Keratinocyte (primary cell): ENCODE data around the gene MAT1A. TPM values are rescaled to one million over a fixed set of nuclear protein-coding genes. Genes with fewer than 3 reads are reported as not detected.

Experiments used
- DNase-seq: peaks from one replicate; pipeline ENCODE4 v3.0.0-alpha.2; 2011; ENCODE audit warnings: low read depth, missing footprints, low spot score
- FAIRE-seq: peaks from 2 replicates; lab custom pipeline; 2011; peaks lifted over from hg19 to GRCh38; lab: Jason Lieb, UNC
- H2AFZ ChIP-seq: 2 replicates; pipeline ENCODE4 v1.6.0; 2012; ENCODE audit warnings: low read length, control low read depth, inconsistent platforms; ENCODE audit not compliant: control insufficient read depth
- H3K27ac ChIP-seq: 2 replicates; pipeline ENCODE4 v1.5.1; 2011; ENCODE audit warnings: low read length; ENCODE audit not compliant: control insufficient read depth, insufficient read depth
- H3K27me3 ChIP-seq: 3 replicates; pipeline ENCODE4 v1.6.0; 2011; ENCODE audit warnings: low read length; ENCODE audit not compliant: control insufficient read depth, insufficient read depth; ENCODE audit errors: extremely low read depth
- H3K36me3 ChIP-seq, 2 experiments: 2 replicates in 1 of 2; 3 replicates in 1 of 2; pipeline ENCODE4 v1.5.1; 2011; ENCODE audit warnings: low read length in 2 of 2, mild to moderate bottlenecking in 1 of 2; ENCODE audit not compliant: control insufficient read depth in 2 of 2, insufficient read depth in 2 of 2; ENCODE audit errors: extremely low read depth in 1 of 2
- H3K4me1 ChIP-seq: 3 replicates; pipeline ENCODE4 v1.5.1; 2011; ENCODE audit warnings: low read length; ENCODE audit not compliant: control insufficient read depth, insufficient read depth; ENCODE audit errors: extremely low read depth
- H3K4me2 ChIP-seq: 3 replicates; pipeline ENCODE4 v1.6.0; 2011; ENCODE audit warnings: low read depth, low read length; ENCODE audit not compliant: control insufficient read depth, insufficient read depth; ENCODE audit errors: extremely low read depth
- H3K4me3 ChIP-seq, 3 experiments: fragments of 200-600 bp in 1 of 3; sonication (generic) in 1 of 3; 2 replicates in 2 of 3; 3 replicates in 1 of 3; pipeline ENCODE4 v1.5.1; 2011 to 2016; ENCODE audit warnings: low read length in 3 of 3, mild to moderate bottlenecking in 3 of 3, control low read depth in 2 of 3, inconsistent platforms in 1 of 3, low read depth in 1 of 3, mixed read lengths in 1 of 3, mixed run types in 1 of 3, moderate library complexity in 1 of 3; ENCODE audit not compliant: control insufficient read depth in 2 of 3, insufficient read depth in 2 of 3; ENCODE audit errors: extremely low read depth in 1 of 3
- H3K79me2 ChIP-seq: 2 replicates; pipeline ENCODE4 v1.6.0; 2012; ENCODE audit warnings: low read length; ENCODE audit not compliant: control insufficient read depth, insufficient read depth
- H3K9ac ChIP-seq: 3 replicates; pipeline ENCODE4 v1.6.0; 2011; ENCODE audit warnings: low read length; ENCODE audit not compliant: control insufficient read depth, insufficient read depth; ENCODE audit errors: extremely low read depth
- H3K9me1 ChIP-seq: 3 replicates; pipeline ENCODE4 v1.6.0; 2011; ENCODE audit warnings: low read length; ENCODE audit not compliant: control insufficient read depth, insufficient read depth; ENCODE audit errors: extremely low read depth
- H3K9me3 ChIP-seq: 2 replicates; pipeline ENCODE4 v1.5.1; 2012; ENCODE audit warnings: low read depth, low read length; ENCODE audit not compliant: control insufficient read depth
- H4K20me1 ChIP-seq: 3 replicates; pipeline ENCODE4 v1.6.0; 2011; ENCODE audit warnings: low read length; ENCODE audit not compliant: control insufficient read depth, insufficient read depth; ENCODE audit errors: extremely low read depth
- EZH2 ChIP-seq: IDR thresholded peaks from one replicate; pipeline ENCODE4 v1.6.1; 2012; ENCODE audit warnings: inconsistent platforms, mild to moderate bottlenecking, low read length, moderate library complexity
- dilution Hi-C: fragments of 300-500 bp; cut with MboI; formaldehyde crosslinking; loops from one replicate; pipeline ENCODE4 v1.7.0; 2020; ENCODE audit warnings: low sequenced_read_pairs; ENCODE audit not compliant: extremely low pct_ligation_motif_present
- polyA plus RNA-seq, 5 experiments: library from polyadenylated mRNA; depleted of rRNA in 3 of 5; stranded (reverse) in 3 of 5; stranded (forward) in 1 of 5; unstranded in 1 of 5; fragments of >200 nt; gene quantifications; 1 replicate in 1 of 5; 2 replicates in 3 of 5; 3 replicates in 1 of 5; pipeline versions ENCODE4 v1.2.1 to v1.2.3, GENCODE V29; 2011 to 2012; ENCODE audit warnings: missing spikeins in 2 of 5, low read depth in 1 of 5, low replicate concordance in 1 of 5
- TF ChIP-seq, protein P1 (sequence below), 3 experiments: IDR thresholded peaks in 1 of 3; conservative IDR thresholded peaks in 1 of 3; optimal IDR thresholded peaks in 1 of 3; 2 replicates in 2 of 3; 3 replicates in 1 of 3; pipeline versions ENCODE3 to v1.5.1; 2011; ENCODE audit warnings: low read length in 3 of 3, mild to moderate bottlenecking in 3 of 3, moderate library complexity in 2 of 3, control low read depth in 1 of 3, inconsistent platforms in 1 of 3; ENCODE audit not compliant: insufficient read depth in 2 of 3; ENCODE audit errors: extremely low read depth in 1 of 3

Gene MAT1A
- polyA plus RNA-seq, 1 donor (not counting 4 experiments of a cell fraction or from before 2014, with no cell fraction given): 0.37 TPM

DNA sequence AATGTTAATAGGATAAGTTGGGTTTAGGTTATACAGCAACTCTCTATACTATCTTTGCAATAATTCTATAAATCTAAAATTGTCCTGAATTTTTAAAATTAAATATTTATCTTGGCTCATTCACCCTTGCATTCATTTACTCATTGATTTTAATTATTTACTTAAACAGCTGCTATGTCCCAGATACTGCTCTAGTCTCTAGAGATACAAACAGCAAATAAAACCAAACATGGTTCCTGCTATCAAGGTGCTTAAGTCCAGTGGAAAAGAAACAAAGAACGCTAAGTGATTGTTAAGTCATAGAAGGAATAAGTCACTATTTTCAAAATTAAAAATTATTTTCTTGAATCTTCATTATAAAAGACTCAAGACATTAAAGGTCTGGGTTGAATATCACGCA lies 29.9 kb upstream of the MAT1A start:
- Histone ChIP-seq H3K36me3 (no peaks in the 10 kb centered on the region), H3K9me3 (no peaks in the 10 kb centered on the region), H3K79me2 (no peaks in the 10 kb centered on the region), H3K4me1 (no peaks in the 10 kb centered on the region), H3K27ac (no peak overlapping the region), H3K9me1 (no peaks in the 10 kb centered on the region), H4K20me1 (no peaks in the 10 kb centered on the region), H3K27me3 (no peaks in the 10 kb centered on the region), H2AFZ (no peak overlapping the region), H3K4me2 (no peak overlapping the region), H3K4me3 (no peak overlapping the region), H3K9ac (no peak overlapping the region)
- no peak for DNase-seq
- TF ChIP-seq EZH2: no peak
- TF ChIP-seq, protein P1, sequence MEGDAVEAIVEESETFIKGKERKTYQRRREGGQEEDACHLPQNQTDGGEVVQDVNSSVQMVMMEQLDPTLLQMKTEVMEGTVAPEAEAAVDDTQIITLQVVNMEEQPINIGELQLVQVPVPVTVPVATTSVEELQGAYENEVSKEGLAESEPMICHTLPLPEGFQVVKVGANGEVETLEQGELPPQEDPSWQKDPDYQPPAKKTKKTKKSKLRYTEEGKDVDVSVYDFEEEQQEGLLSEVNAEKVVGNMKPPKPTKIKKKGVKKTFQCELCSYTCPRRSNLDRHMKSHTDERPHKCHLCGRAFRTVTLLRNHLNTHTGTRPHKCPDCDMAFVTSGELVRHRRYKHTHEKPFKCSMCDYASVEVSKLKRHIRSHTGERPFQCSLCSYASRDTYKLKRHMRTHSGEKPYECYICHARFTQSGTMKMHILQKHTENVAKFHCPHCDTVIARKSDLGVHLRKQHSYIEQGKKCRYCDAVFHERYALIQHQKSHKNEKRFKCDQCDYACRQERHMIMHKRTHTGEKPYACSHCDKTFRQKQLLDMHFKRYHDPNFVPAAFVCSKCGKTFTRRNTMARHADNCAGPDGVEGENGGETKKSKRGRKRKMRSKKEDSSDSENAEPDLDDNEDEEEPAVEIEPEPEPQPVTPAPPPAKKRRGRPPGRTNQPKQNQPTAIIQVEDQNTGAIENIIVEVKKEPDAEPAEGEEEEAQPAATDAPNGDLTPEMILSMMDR (optimal IDR thresholded peaks at IDR 0.05 in 1 of 3, IDR thresholded peaks at IDR 0.05 in 1 of 3, conservative IDR thresholded peaks at IDR 0.05 in 1 of 3; ENCODE audit: extremely low read depth in 1 of 3, insufficient read depth in 2 of 3, low read length in 3 of 3): no peak
- dilution Hi-C loops: no loop called here
- FAIRE-seq: no peak

DNA sequence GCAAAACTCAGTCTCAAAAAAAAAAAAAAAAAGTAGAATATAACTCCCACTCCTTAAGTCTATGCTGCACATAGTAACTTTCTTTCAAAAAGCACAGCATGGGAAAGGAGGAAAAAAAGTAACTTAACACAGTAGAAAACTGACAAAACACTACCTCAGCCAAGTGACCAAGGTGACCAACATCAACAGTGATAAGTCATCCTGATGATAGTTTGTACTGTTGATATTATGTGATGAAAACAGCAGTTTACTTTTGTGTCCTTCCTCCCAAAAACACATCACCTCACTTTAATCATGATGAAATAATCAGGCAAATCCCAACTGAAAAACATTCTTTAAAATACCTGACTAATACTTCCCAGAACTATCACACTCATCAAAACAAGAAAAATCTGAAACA lies 29.3 kb upstream of the MAT1A start:
- Histone ChIP-seq H3K9ac (no peak overlapping the region), H3K9me1 (no peaks in the 10 kb centered on the region), H3K27me3 (no peaks in the 10 kb centered on the region), H3K4me1 (no peaks in the 10 kb centered on the region), H4K20me1 (no peaks in the 10 kb centered on the region), H3K79me2 (no peaks in the 10 kb centered on the region), H3K4me3 (no peak overlapping the region), H3K27ac (no peak overlapping the region), H3K36me3 (no peaks in the 10 kb centered on the region), H3K9me3 (no peaks in the 10 kb centered on the region), H3K4me2 (no peak overlapping the region), H2AFZ (no peak overlapping the region)
- DNase-seq: no peak
- dilution Hi-C loops: no loop called here
- FAIRE-seq: no peak
- TF ChIP-seq, protein P1 (optimal IDR thresholded peaks at IDR 0.05 in 1 of 3, IDR thresholded peaks at IDR 0.05 in 1 of 3, conservative IDR thresholded peaks at IDR 0.05 in 1 of 3; ENCODE audit: extremely low read depth in 1 of 3, insufficient read depth in 2 of 3, low read length in 3 of 3): no peak
- no peak for TF ChIP-seq EZH2
